NCI-H1694 (cell line): ENCODE data around the gene LRRC2.
"Not testable (repeated sequence)": the region's sequence is repeated elsewhere in the genome, so short reads cannot be mapped to it uniquely, and the experiment has no call there.

Experiments used
- DNase-seq: peaks from one replicate; lab custom pipeline; 2025; lab: John Stamatoyannopoulos, UW

LRRC2 gene

DNA sequence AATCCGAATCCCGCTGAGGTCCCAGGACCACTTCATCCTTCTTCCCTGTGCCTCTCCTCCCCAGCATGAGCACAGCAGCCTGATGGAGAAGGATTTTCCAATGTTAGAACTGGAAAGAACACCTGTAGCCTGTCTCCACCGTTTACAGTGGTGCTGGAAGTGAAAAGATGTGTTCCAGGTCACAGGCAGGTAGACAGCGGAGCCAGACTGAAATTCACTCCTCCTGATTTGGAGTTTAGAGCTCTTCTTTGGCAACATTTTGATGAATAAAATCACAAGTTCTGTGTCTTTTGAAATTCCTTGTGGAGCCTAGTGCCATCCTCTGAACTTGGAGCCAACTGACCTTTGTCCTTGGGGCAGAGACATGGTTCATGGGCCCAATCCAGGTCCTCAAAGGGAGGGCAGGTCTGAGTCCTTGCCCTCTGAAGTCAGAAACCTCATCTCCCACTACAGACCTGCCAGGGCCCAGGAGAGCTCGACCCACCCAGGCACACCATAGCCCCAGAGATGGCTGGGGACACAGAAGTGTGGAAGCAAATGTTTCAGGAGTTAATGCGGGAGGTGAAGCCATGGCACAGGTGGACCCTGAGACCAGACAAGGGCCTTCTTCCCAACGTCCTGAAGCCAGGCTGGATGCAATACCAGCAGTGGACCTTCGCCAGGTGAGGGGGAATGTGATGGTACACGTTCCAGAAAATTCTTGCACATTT lies 68.4 kb downstream of the LRRC2 start, which contains the start of gene RTP3:
RTP3 (plus strand) TSS at position 421 of the 710 bp plus-strand sequence; CDS start at position 508, 87 bp downstream.
- no peak for DNase-seq

DNA sequence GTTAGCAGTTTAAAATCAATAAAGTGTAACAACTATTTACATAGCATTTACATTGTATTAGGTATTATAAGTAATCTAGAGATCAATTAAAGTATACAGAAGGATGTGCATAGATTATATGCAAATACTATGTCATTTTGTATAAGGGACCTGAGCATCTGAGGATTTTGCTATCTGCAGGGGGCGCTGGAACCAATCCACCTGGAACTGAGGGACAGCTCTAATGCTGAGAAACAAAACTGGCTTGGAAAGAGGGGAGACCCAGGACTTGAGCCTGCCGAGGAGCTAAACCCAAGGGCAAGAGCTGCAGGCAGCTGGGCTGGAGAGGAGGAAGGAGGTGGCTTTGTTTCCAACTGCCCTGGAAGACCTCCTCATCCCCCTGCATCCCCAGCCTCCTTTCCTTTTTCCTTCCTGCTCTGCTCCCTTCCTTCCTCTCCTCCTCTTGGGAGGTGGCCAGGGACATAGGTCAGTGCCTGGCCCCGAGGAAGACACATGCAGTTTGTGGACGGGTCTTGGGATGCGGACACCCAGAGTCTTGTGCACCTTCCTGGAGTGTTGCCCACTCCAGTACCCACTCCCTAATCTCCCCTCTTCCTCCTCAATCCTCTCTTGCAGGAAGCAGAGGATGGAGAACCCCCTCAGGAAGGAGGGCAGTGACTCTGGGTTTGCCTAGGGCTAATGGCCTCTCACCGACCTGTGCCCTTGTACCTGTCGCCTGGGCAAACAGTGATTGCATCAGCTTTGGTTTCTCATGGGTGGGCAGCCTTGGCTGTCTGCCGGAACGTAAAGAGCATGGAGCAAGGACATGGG lies 69.2 kb downstream of the LRRC2 start:
- DNase-seq = no peak

DNA sequence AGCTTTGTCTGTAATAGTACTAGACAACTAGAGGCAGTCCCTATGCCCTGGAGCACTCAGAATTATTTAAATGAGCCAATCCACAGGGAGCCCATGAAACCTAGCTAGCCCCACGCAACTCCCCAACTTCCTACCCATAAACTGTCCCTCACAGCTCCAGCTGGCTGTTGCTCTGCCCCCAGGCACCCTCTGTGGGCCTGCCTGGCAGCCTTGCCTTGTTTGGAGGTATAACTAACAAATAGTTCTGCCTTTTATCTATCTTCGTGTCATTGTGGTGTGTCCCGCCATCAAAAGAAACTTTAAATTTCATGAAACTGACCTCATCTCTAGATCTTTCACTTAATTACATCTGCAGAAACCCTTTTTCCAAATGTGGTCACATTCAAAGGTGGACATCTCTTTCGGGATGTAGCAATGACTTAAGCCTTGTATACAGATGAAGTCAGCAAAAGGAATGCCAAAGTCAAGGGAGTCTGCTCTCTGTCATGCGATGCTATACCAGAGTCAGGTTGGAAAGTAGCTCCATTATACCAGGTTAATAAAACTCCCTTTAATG lies 70.1 kb downstream of the LRRC2 start:
- no peak for DNase-seq

DNA sequence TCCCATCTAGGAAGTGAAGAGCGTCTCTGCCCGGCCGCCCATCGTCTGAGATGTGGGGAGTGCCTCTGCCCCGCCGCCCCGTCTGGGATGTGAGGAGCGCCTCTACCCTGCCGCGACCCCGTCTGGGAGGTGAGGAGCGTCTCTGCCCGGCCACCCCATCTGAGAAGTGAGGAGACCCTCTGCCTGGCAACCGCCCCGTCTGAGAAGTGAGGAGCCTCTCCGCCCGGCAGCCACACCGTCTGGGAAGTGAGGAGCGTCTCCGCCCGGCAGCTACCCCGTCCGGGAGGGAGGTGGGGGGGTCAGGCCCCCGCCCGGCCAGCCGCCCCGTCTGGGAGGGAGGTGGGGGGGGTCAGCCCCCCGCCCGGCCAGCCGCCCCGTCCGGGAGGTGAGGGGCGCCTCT lies 71.6 kb downstream of the LRRC2 start:
- DNase-seq = not testable (repeated sequence)

DNA sequence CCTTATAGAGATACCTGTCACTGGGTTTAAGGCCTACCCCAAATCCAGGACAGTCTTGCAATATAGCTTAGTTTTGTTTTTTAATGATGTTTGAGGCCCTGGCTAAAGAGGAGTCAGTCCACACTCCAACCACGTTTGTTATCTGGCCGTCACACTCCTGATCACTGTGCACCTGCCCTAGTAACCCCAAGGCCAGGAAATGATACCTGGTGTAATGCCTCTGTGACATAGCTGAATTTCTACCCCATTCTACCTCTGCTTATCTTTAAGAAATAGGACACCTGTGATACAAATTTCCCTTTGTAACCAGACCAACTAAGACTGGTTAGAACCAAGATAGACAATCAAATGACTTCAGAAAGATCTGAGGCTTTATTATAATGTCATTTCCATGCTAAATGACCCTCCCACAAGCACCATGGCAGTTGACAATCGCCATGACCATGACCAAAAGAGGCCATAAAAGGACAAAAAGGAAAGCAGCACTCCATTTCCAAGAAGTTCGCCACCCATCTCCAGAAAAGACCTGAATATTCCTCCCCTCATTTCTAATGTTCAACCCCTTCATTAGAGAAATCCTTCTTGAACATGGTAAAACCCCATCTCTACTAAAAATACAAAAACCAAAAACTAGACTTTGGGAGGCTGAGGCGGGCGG lies 73.1 kb downstream of the LRRC2 start:
- DNase-seq = no peak

DNA sequence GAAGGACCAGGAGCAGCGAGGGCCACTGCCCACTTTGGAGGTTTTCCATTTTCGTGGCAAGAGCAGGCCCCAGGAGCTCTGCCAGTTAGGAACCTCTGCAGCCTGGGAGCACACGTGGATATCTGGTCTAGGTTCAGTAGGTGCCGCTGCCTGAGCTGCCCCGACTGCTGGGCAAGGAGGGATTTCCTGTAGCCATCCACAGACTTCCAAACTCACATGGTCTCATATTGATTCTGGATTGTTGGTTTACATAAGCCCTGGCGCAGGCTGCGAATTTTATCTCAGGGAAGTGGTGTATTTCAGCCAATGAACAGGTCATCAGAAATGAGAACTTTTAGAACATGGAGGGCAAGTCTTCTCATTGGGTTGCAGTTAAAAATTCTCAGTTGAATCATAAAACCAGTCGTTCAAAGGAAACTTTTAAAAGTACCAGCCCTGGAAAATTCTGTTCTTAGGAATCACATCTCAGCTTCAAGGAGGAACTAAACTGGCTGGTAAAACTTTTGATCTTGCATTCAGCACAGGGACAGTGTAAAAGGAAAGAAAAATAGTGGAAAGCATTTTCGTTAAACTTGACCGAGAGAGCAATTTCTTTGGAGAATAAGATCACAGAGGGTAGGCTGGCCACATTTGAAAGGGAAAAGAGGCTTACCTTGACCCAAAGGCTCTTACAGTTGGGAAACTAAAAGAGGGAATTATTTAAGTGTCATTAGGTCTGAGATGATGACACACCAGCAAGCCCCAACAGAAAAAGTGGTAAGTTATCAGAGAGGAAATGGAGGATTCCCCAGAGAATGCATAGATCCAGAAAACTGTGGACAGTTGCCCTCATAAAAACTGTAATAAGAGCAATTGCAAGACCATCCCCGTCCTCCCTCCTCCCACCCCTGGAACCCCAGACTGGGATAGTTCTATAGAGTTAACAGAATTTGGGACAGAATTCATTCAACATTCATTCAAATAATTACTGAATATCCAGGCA lies 74.7 kb downstream of the LRRC2 start:
- DNase-seq = no peak

DNA sequence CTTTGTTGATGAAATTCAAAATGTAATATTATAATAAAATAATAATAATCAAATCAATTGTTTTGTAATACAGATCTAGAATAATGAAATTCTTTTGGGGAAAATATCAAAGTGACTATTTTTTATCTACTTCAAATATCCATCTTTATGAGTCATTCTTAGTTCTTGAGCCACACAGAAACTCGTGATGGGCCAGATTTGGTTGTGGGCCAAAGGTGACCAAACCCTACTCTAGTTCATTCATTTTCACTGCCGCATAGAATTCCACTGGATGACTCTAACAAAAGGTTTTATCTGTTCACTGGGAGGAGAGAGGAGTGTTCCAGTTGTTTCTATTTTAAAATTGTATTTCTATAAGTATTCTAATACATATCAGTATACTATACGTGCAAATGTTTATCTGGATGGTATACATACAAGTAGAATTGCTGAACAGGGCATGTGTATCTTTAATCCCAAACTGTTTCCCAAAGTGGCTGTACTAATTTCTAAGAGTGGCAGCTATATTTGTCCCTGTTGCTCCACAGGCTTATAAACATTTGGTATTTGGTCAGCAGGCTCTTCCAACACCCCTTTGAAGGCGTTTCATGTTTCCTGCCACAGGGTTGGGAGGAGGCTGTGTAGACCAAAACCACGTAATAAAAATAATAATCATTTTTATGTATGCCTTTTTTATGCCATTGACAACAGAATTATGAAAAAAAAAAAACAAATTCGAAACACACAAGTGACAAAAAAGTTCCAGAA lies 75.6 kb downstream of the LRRC2 start:
- no peak for DNase-seq

DNA sequence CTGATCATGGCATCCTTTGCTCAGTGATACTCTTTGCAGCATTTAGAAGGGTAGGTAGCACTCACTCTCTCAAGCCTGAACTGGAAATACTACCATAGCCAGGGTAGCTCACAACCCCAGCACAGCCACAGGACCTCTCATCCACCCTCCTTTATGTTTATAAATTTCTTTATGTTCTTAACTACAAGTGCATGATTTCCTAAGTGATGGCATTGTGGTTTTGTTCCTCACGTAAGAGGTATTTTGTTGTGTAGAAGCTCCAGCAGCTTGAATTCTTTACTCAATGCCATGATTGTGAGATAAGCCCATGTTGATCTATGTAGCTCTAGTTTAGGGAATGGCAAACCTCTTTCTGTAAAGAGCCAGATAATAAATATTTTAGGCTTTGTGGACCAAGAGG lies 76.2 kb downstream of the LRRC2 start:
- no peak for DNase-seq

DNA sequence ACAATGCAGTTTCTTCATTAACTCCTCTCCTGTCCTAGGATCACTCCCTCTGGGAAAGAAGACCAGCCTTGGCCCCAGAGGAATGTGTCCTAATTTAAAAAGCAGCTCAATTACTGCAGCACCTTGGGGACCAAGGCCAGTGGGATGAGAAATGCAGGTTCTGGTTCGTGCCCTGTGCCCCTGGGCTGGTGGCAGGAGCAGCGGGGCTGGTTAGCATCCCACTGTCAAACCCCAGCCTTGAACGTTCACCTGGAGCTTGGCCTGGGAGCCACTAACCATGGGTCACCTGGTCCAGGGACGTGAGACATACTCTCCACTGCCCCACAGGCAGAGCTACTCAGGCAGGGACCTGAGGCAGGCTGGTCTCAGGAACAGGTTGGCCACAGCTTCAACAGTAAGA lies 76.7 kb downstream of the LRRC2 start:
- no peak for DNase-seq

DNA sequence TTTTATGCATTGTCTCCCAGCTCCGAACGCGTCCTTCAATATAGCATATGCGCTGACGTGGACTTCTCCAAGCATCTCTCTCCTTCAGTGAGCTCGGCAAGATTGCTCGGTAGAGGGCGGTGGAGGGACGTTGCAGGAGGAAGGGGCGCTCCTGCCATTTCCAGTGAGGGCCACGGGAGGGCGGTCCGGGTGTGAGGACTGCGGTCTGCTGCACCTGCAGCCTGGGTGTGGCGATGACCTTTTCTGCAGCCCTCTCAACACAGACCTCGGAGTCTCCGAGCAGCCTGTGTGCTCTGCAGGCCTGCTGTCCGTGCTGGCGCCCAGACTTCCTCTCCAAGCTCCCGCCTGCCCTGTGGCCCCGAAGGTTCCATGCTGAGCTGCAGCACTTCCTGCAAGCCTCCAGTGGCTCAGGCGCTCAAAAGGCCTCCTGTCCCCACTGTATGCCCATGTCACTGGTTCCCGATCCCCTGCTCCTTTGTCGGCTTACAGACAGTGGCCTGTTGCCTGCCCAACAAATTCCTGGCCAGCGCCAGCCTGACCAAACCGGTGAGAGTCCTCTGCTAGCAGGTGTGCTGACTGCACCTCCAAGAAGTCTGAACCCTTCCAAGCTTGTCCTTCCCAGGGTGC lies 77.3 kb downstream of the LRRC2 start:
- DNase-seq = peak; percentile 16

DNA sequence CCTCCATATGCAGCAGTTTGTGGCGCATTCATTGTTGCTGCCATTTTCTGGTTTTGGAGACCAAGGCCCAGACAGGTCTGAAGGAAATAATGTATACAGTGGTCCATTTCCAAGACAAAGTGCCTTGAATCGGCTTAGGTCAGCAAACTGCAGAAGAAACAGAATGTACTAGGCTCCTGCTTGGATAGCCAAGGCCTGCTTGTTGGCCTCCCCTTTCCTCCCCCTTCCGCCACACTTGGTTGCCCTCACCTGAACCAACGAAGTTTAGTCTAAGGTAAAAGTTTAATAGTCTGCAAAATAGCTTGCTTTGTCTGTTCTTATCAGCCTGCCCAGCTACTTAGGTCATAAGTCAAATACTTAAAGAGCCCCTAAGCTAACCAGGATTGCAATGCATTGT lies 80.3 kb downstream of the LRRC2 start:
- DNase-seq = no peak

DNA sequence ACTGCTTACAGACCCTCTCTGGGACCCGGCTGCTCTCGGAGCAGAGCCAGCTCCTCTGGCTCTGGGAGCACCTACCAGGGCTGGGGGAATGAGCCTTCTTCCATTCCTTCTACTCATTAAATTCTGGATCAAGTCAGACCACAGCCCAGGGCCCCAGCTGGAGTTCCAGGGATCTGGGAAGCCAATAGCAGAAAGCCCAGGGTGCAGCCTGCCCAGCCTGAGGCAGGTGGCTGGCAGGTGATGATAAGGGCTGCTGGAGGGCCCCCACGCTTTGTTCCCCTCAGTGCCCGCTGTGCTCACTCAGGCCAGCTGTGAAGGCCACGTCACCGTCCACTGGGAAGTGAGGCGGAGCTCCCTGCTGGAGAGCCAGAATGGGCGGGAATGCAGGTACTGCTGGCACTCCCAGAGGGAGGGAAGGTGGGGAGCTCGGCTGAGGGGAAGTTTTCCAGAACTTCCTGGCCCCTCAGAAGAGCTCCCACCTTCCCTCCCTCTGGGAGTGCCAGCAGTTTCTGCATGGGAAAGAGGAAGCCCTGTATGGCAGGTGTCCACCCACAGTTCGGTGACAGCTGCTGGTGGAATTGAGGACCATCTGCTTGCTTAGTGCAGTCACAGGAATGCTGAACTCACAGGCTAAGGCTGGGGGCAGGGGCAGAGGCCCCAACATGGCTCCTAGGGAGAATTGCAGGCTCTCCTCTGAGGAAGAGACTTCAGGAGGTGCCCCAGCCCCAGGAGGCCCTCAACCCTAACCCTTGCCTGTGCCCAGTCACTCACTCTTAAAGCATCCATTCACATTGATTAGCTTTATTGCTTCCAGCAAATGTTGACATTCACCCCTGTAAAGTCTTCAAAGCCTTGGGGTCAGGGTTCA lies 81.0 kb downstream of the LRRC2 start:
- DNase-seq = peak; percentile 27

DNA sequence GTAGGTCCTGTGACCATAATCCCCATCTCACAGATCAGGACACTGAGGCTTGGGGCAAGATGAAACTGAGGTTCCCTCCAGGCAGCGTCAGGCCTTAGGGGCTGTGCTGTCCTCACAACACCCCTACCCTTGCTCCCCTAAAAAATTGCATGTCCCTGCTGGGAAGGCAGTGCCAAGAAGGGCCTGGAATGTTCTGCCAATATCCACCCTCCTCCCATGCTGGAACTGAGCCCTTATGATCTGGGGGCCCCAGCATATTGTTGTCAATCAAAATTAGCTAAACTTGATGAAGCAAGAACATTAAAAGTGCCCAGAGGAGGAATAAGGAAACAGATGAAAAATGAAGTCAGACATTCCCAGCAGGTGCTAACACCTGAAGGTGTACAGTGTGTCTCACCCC lies 81.7 kb downstream of the LRRC2 start:
- no peak for DNase-seq

DNA sequence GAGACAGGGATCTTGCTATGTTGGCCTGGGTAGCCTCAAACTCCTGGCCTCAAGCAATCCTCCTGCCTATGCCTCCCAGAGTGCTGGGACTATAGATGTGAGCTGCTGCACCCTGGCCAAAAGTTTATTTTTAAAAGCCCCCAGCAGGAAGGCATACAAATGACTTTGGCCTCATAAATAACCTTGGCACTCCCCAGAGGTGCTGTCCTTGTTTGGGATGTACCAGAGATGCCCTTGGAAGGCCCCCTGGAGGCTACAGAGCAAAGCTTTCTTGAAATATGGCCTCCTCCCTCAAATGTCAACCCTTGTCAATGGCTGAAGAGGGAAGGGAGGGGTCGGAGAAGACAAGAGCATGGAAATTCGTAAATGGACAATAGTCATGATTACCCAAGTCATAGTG lies 82.3 kb downstream of the LRRC2 start:
- no peak for DNase-seq

DNA sequence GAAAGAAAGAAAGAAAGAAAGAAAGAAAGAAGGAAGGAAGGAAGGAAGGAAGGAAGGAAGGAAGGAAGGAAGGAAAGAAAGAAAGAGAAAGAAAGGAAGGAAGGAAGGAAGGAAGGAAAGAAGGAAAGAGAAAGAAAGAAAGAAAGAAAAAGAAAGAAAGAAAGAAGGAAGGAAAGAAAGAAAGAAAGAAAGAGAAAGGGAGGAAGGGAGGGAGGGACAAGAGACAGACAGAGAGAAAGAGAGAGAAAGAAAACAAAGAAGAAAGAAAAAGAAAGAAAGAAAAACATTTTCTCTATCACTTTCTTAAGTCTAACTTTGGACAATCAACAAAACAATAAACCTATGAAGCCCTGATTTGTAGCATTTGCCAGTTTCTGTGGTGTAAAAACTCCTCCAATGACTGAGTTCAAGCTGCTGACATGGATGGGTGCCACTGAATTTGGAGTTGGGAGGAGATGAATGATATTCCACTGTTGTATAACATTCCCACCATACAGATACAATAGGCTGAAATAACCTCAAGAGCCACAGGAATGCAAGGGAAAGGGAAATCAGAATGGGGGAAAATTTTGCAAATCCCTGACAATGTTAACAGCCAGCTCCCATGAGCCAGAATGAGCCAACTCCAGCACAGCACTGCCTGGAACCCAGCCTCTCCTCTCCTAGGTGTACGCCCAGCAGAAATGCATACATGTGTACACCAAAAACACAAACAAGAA lies 83.3 kb downstream of the LRRC2 start:
- no peak for DNase-seq

DNA sequence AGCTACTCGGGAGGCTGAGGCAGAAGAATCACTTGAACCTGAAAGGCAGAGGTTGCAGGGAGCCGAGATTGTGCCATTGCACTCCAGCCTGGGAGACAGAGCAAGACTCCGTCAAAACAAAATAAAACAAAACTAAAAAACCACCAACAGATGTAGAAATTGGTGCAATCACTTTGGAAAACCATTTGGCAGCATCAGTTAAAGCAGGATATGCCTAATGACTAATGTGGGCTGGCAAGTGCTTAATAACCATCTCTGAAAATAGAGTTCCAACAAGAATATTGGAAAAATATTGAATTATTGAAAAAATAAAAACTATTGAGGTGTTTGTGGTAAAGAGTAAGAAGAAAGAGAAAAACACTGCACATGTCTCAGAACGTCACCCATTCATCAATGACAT lies 84.5 kb downstream of the LRRC2 start:
- DNase-seq = no peak

DNA sequence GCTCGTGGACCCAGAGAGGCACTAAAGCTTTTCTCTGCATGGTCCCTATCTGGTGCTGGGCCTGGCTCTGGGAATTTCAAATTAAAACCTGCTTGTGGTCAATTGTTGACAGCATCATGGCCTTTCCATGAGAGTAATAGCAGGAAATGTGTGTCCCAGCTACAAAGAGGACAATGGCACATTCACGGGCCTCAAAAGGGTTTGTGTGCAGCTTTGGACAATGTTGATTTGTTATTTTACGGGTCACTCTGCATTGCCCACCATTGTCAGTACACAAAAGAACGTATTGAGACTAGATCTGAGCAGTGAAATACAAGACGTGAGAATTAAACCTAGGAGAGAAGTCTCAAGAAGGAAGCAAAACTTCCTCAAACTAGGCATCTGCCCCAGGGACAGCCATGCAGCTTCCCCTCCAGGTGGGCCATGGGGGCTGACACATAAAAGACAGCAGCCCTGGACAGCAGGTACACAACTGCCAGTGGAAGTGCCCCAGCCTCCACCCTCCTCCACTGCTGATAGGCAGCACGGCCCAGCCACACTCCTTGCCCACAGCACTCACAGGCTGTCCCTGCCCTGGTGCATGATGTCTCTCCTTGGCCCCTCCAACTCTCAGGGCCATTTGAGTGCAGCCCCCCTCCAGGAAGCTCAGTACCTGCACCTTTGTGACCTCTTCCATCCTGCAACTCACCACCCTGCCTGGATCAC lies 85.5 kb downstream of the LRRC2 start:
- DNase-seq = no peak

DNA sequence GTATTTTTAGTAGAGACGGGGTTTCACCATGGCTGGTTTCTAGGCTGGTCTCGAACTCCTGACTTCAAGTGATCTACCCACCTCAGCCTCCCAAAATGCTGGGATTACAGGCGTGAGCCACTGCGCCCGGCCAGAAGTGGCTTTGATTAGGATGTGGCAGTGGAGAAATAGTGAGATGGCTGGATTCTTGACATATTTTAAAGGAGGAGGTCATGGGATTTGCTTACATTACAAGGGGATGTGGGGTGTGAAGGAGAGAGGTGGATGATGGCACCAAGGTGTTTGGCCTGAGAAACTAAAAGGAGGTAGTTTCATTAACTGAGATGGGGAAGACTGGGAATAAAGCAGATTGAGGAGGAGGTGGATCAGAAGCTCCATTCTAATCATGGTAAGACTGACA lies 86.4 kb downstream of the LRRC2 start:
- no peak for DNase-seq
